ENCODE results near the gene FYN. TPM values are rescaled to one million over a fixed set of nuclear protein-coding genes. Genes with fewer than 3 reads are reported as not detected.

FYN gene
- total and polyA plus RNA-seq, 9 of the 15 experiments (the other 6 are each of a cell fraction or from before 2014, with no cell fraction given) = 2.9 to 22.1 (median 11.4) TPM

DNA sequence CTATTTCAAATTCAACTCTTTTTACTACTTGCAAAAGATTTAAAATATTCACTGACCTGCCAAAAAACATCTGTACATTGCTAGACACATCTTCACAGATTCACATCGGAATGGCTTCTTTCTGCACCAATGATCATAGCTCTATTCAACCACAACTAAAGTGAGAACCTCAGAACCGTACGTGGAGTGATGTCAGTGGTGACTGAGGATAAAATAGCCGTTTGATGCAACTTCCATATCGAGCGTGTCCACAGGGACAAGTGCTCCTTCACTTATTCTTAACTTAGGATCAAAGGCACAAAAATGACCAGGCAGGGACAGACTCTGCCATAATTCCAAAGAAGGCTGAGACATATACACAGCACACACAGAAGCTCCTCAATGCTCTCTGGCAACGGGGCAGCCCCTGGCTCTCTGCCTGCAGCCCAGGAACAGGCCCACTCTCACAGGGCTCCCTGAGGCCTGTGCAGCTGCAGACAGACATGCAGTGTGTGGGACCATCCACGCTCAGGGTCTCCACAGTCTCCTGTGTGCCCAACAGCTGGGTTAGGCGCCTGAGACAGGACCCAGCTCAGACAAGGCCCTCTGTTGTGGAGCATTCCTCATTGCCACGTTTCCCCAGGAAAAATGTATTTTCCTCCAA, 22.8 kb downstream of the FYN start:
- H3K36me3 ChIP-seq (ENCODE audit: control insufficient read depth, insufficient read depth, low read length) = no peaks in the 10 kb centered on the region
- ChIA-PET CTCF (ENCODE audit: low intra/inter-chr PET ratio) (no interaction called here), POLR2A (no interaction called here)
- FAIRE-seq = peak; percentile 15
- no peaks in the 10 kb centered on the region for H3K79me2 ChIP-seq (ENCODE audit: control insufficient read depth, insufficient read depth, low read length)
- H3K27me3 ChIP-seq (ENCODE audit: control insufficient read depth in 2 of 2, insufficient read depth in 2 of 2, low read length in 2 of 2) = peaks cover 0 to 13% of the 10 kb centered on the region in 2 experiments; a peak in 3 of 5 replicates
- H2AFZ ChIP-seq (ENCODE audit: low read depth, low read length) = no peak overlapping the region
- no peaks in the 10 kb centered on the region for H3K9me1 ChIP-seq (ENCODE audit: control insufficient read depth, insufficient read depth, low read length)
- ATAC-seq = no peak; the same call in 2 of the 3 replicates
- no peak for DNase-seq (ENCODE audit: extremely low read depth in 1 of 4, low spot score in 3 of 4)
- H3K9me3 ChIP-seq (replicated peaks; ENCODE audit: control insufficient read depth, insufficient read depth, low read depth, low read length) = no peaks in the 10 kb centered on the region
- TF ChIP-seq SP1 (CRISPR knock-in tag; IDR thresholded peaks at IDR 0.05) (no peak), MXI1 (IDR thresholded peaks at IDR 0.05; ENCODE audit: low read depth, low read length) (no peak), ZNF431 (CRISPR knock-in tag; IDR thresholded peaks at IDR 0.05) (no peak), ZNF133 (CRISPR knock-in tag; IDR thresholded peaks at IDR 0.05) (no peak), HNRNPUL1 (IDR thresholded peaks at IDR 0.05; ENCODE audit: low read length) (no peak), E2F1 (CRISPR knock-in tag; IDR thresholded peaks at IDR 0.05) (no peak), RCOR1 (IDR thresholded peaks at IDR 0.05; ENCODE audit: borderline replicate concordance in 1 of 2, low read depth in 2 of 2, low read length in 2 of 2) (no peak), TEAD1 (CRISPR knock-in tag; IDR thresholded peaks at IDR 0.05) (no peak), ZNF830 (CRISPR knock-in tag; IDR thresholded peaks at IDR 0.05) (no peak), MCM7 (IDR thresholded peaks at IDR 0.05) (no peak), ARNT (IDR thresholded peaks at IDR 0.05) (no peak), COPS2 (conservative IDR thresholded peaks at IDR 0.05) (no peak), CTBP1 (IDR thresholded peaks at IDR 0.05; ENCODE audit: borderline replicate concordance) (no peak), RBBP5 (IDR thresholded peaks at IDR 0.05; ENCODE audit: borderline replicate concordance, insufficient read depth, low read length, poor library complexity, severe bottlenecking) (no peak), ZNF282 (CRISPR knock-in tag; IDR thresholded peaks at IDR 0.05) (no peak)
- TF ChIP-seq, protein P1, sequence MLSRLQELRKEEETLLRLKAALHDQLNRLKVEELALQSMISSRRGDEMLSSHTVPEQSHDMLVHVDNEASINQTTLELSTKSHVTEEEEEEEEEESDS (CRISPR knock-in tag; IDR thresholded peaks at IDR 0.05) = no peak
- WGBS (ENCODE audit: insufficient coverage, low coverage, missing lambda C conversion rate) = 13% methylated on average over 9 of the region's 10 CpGs
- H3K4me1 ChIP-seq (replicated peaks in 1 of 2; ENCODE audit: control insufficient read depth in 2 of 2, insufficient read depth in 2 of 2, low read length in 2 of 2) = peaks cover 3 to 7% of the 10 kb centered on the region in 2 experiments; a peak in 3 of 5 replicates
- peaks cover 10% of the 10 kb centered on the region; the same call in 1 of the 2 replicates for H4K20me1 ChIP-seq (replicated peaks; ENCODE audit: control insufficient read depth, insufficient read depth, low read length)
- BruUV-seq (replicated peaks) = no TSS peak
- no peak overlapping the region for H3K4me3 ChIP-seq
- H3K9ac ChIP-seq (ENCODE audit: insufficient read depth in 1 of 2, low read depth in 2 of 2, low read length in 2 of 2) = 0 out of 4 replicates have a peak overlapping the region, but pooled peaks of 1 of the 2 experiments have one; percentile 1
- H3K27ac ChIP-seq (ENCODE audit: extremely low read depth, low read depth, low read length) = no peak overlapping the region
- no peak overlapping the region for H3K4me2 ChIP-seq (ENCODE audit: insufficient read depth, low read length)
- intact Hi-C loops (cut with micrococcal nuclease) (no loop called here), in situ Hi-C loops (cut with MboI) (no loop called here)

Data from K562 (cell line).